SK-N-SH (cell line): ENCODE measurements around the gene UROD. TPM values are rescaled to one million over a fixed set of nuclear protein-coding genes. Genes with fewer than 3 reads are reported as not detected.
"Not testable (repeated sequence)": the region's sequence is repeated elsewhere in the genome, so short reads cannot be mapped to it uniquely, and the experiment has no call there.

Experiments used
- CTCF ChIA-PET: fragments of 300-600, 350-600 bp; formaldehyde crosslinking; extraction: SDS; loops from one replicate; lab custom pipeline; 2021; lab: Yijun Ruan, JAX
- POLR2A ChIA-PET: fragments of 350-600 bp; sonication (Branson Sonifier 250); formaldehyde crosslinking; extraction: SDS; loops from one replicate; lab custom pipeline; 2020; ENCODE audit warnings: antibody characterized with exemption, inconsistent platforms; lab: Yijun Ruan, JAX
- DNase-seq: peaks from one replicate; pipeline ENCODE4 v3.0.0; 2012
- H2AFZ ChIP-seq: fragments of 200-600 bp; sonication (generic); 2 replicates; pipeline ENCODE4 v1.8.1; 2016; ENCODE audit warnings: antibody characterized with exemption, mild to moderate bottlenecking, low read depth
- H3F3A ChIP-seq: fragments of 200-600 bp; sonication (generic); replicated peaks from 2 replicates; pipeline ENCODE3; 2016; ENCODE audit warnings: antibody characterized with exemption, mild to moderate bottlenecking; ENCODE audit not compliant: insufficient read depth
- H3K27ac ChIP-seq, 2 experiments: fragments of 200-500 bp in 1 of 2; fragments of 200-600 bp in 1 of 2; sonication (Bioruptor generic) in 1 of 2; sonication (generic), shearing (Covaris generic) in 1 of 2; 2 replicates each; pipeline versions ENCODE4 v1.5.1 to v1.6.1; 2014 to 2016; ENCODE audit warnings: low read depth in 2 of 2, inconsistent platforms in 1 of 2, low read length in 1 of 2, mild to moderate bottlenecking in 1 of 2, mixed read lengths in 1 of 2
- H3K27me3 ChIP-seq: fragments of 200-600 bp; sonication (generic), shearing (Covaris generic); 2 replicates; pipeline ENCODE4 v1.6.1; 2016; ENCODE audit warnings: mixed run types; ENCODE audit not compliant: insufficient read depth
- H3K36me3 ChIP-seq, 2 experiments: fragments of 200-500 bp in 1 of 2; fragments of 200-600 bp in 1 of 2; sonication (Bioruptor generic) in 1 of 2; sonication (generic) in 1 of 2; replicated peaks in 1 of 2; 2 replicates each; pipeline versions ENCODE3 to v1.5.1; 2014 to 2016; ENCODE audit warnings: low read length in 1 of 2, mild to moderate bottlenecking in 1 of 2; ENCODE audit not compliant: insufficient read depth in 2 of 2, control insufficient read depth in 1 of 2
- H3K4me1 ChIP-seq, 2 experiments: fragments of 200-500 bp in 1 of 2; fragments of 200-600 bp in 1 of 2; sonication (Bioruptor generic) in 1 of 2; sonication (generic), shearing (Covaris generic) in 1 of 2; 2 replicates each; pipeline versions ENCODE4 v1.5.1 to v1.6.1; 2014 to 2016; ENCODE audit warnings: low read depth in 1 of 2, low read length in 1 of 2, mixed run types in 1 of 2; ENCODE audit not compliant: insufficient read depth in 2 of 2, control insufficient read depth in 1 of 2
- H3K4me2 ChIP-seq: fragments of 200-600 bp; sonication (generic), shearing (Covaris generic); 2 replicates; pipeline ENCODE4 v1.6.1; 2017; ENCODE audit warnings: mixed run types
- H3K4me3 ChIP-seq, 2 experiments: fragments of 200-500 bp in 1 of 2; fragments of 200-600 bp in 1 of 2; sonication (Bioruptor generic) in 1 of 2; sonication (generic), shearing (Covaris generic) in 1 of 2; 2 replicates each; pipeline versions ENCODE4 v1.5.1 to v1.8.1; 2014 to 2016; ENCODE audit warnings: low read depth in 2 of 2, inconsistent platforms in 1 of 2, low read length in 1 of 2, mild to moderate bottlenecking in 1 of 2, mixed read lengths in 1 of 2, moderate library complexity in 1 of 2
- H3K79me2 ChIP-seq: fragments of 200-600 bp; sonication (generic); 2 replicates; pipeline ENCODE4 v1.8.1; 2017; ENCODE audit warnings: mild to moderate bottlenecking; ENCODE audit not compliant: insufficient read depth
- H3K9ac ChIP-seq: fragments of 200-600 bp; sonication (generic); 2 replicates; pipeline ENCODE4 v1.6.1; 2017; ENCODE audit warnings: mixed run types
- H3K9me2 ChIP-seq: fragments of 200-600 bp; sonication (generic); 2 replicates; pipeline ENCODE4 v1.6.1; 2017; ENCODE audit warnings: mixed run types
- H3K9me3 ChIP-seq: fragments of 200-600 bp; sonication (generic); 2 replicates; pipeline ENCODE4 v1.6.1; 2017; ENCODE audit warnings: mixed run types, mild to moderate bottlenecking, moderate library complexity
- H4K20me1 ChIP-seq: fragments of 200-600 bp; sonication (generic); 2 replicates; pipeline ENCODE4 v1.6.1; 2017; ENCODE audit warnings: mild to moderate bottlenecking, mixed run types; ENCODE audit not compliant: insufficient read depth
- EZH2phosphoT487 ChIP-seq: fragments of 200-600 bp; sonication (generic); IDR thresholded peaks from 2 replicates; pipeline ENCODE4 v1.6.1; 2017; ENCODE audit warnings: low read depth, mixed run types, mild to moderate bottlenecking, antibody characterized with exemption, moderate library complexity, borderline replicate concordance
- RFX5 ChIP-seq: IDR thresholded peaks from 2 replicates; pipeline ENCODE4 v1.6.1; 2012; ENCODE audit warnings: mild to moderate bottlenecking, improper control_type of control experiment, low read length
- SIN3A ChIP-seq: IDR thresholded peaks from 2 replicates; pipeline ENCODE4 v1.6.1; 2012; ENCODE audit warnings: low read depth, mild to moderate bottlenecking, low read length, moderate library complexity, borderline replicate concordance
- TCF12 ChIP-seq: IDR thresholded peaks from 2 replicates; pipeline ENCODE4 v1.4.0; 2012
- WGBS: methylation state at CpG from one replicate; pipeline ENCODE4 v1.1.6; 2017; ENCODE audit warnings: low lambda C conversion rate; 5-methylcytosine and 5-hydroxymethylcytosine counted together
- polyA plus RNA-seq, 3 experiments: library from polyadenylated mRNA; depleted of rRNA; stranded (reverse); fragments of >200 nt; gene quantifications; 2 replicates each; pipeline ENCODE4 v1.2.3, GENCODE V29; 2012
- TF ChIP-seq, protein P1 (sequence below): IDR thresholded peaks from 2 replicates; pipeline ENCODE4; 2012
- TF ChIP-seq, protein P2 (sequence below): IDR thresholded peaks from 2 replicates; pipeline ENCODE4 v1.4.0; 2012; ENCODE audit warnings: low read depth, borderline replicate concordance
- TF ChIP-seq, protein P3 (sequence below): fragments of 150-350 bp; IDR thresholded peaks from 2 replicates; pipeline ENCODE4 v1.6.1; 2017; ENCODE audit warnings: antibody characterized with exemption, low read length, low read depth, borderline replicate concordance
- TF ChIP-seq, protein P4 (sequence below): IDR thresholded peaks from 2 replicates; pipeline ENCODE4 v1.4.0; 2012; ENCODE audit warnings: low read depth, borderline replicate concordance

The UROD gene
- polyA plus RNA-seq, 1 of the 3 experiments (the other 2 are of a cell fraction), result 230 TPM

DNA sequence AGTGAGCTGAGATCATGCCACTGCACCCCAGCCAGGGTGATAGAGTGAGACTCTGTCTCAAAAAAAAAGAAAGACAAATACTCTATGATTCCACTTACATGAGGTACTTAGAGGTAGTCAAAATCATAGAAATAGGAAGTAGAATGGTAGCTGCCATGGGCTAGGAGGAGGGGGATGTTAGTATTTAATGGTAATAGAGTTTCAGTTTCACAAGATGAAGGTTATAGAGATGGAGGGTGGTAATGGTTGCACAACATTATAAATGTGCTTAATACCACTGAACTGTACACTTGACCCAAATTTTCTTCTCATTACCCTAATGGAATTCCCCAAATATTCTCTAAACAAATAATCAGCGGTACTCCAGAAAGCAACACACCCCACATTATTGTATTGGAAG lies 38.4 kb upstream of the UROD start:
- Histone ChIP-seq H3K9ac (no peak overlapping the region), H3K27ac (no peak overlapping the region)
- POLR2A ChIA-PET, result no interaction called here
- TF ChIP-seq, protein P1, sequence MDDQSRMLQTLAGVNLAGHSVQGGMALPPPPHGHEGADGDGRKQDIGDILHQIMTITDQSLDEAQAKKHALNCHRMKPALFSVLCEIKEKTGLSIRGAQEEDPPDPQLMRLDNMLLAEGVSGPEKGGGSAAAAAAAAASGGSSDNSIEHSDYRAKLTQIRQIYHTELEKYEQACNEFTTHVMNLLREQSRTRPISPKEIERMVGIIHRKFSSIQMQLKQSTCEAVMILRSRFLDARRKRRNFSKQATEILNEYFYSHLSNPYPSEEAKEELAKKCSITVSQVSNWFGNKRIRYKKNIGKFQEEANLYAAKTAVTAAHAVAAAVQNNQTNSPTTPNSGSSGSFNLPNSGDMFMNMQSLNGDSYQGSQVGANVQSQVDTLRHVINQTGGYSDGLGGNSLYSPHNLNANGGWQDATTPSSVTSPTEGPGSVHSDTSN, result no peak
- TF ChIP-seq, protein P2, sequence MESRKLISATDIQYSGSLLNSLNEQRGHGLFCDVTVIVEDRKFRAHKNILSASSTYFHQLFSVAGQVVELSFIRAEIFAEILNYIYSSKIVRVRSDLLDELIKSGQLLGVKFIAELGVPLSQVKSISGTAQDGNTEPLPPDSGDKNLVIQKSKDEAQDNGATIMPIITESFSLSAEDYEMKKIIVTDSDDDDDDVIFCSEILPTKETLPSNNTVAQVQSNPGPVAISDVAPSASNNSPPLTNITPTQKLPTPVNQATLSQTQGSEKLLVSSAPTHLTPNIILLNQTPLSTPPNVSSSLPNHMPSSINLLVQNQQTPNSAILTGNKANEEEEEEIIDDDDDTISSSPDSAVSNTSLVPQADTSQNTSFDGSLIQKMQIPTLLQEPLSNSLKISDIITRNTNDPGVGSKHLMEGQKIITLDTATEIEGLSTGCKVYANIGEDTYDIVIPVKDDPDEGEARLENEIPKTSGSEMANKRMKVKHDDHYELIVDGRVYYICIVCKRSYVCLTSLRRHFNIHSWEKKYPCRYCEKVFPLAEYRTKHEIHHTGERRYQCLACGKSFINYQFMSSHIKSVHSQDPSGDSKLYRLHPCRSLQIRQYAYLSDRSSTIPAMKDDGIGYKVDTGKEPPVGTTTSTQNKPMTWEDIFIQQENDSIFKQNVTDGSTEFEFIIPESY, result no peak
- no peak for TF ChIP-seq TCF12
- TF ChIP-seq RFX5, result no peak
- TF ChIP-seq EZH2phosphoT487, result no peak
- TF ChIP-seq, all 33 proteins: peak for 0
- H3K4me3 ChIP-seq, result no peak overlapping the region
- H2AFZ ChIP-seq, result no peak overlapping the region
- CTCF ChIA-PET, result interaction anchor here (1.0 to 1.1 kb wide), 3 partner anchors 18 to 243 kb away, joined by 3 to 4 read pairs (median 3); partner anchors contain the start of gene RNU5D-1
- peaks cover 11% of the 10 kb centered on the region for H3F3A ChIP-seq
- WGBS, result 95% methylated on average over 1 of the region's 1 CpG
- no peak overlapping the region for H3K4me2 ChIP-seq
- H4K20me1 ChIP-seq, result no peaks in the 10 kb centered on the region
- H3K79me2 ChIP-seq, result no peaks in the 10 kb centered on the region
- no peaks in the 10 kb centered on the region for H3K9me2 ChIP-seq
- peaks cover 0 to 8% of the 10 kb centered on the region in 2 experiments; a peak in 2 of 4 replicates for H3K4me1 ChIP-seq
- no peaks in the 10 kb centered on the region for H3K9me3 ChIP-seq
- H3K27me3 ChIP-seq, result no peaks in the 10 kb centered on the region
- peaks cover 5 to 25% of the 10 kb centered on the region in 2 experiments for H3K36me3 ChIP-seq
- DNase-seq, result no peak

DNA sequence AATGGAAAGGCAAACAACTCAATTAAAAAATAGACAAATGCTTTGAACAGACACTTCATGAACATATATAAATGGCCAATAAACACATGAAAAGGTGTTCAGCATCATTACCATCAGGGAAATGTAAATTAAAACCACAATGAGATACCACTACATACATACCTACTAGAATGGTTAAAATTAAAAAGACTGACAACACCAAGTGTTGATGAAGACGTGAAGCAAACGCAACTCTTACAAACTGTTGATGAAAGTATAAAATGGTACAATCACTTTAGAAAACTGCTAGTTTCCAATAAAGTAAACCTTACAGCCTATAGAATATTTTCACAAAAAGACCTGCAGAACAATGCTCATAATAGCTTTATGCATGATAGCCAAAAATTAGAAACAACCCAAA lies 35.8 kb upstream of the UROD start:
- H3K4me2 ChIP-seq, result no peak overlapping the region
- H3K9me3 ChIP-seq, result no peaks in the 10 kb centered on the region
- H3K4me1 ChIP-seq, result no peaks in the 10 kb centered on the region
- H3K4me3 ChIP-seq, result no peak overlapping the region
- no peaks in the 10 kb centered on the region for H3K79me2 ChIP-seq
- H2AFZ ChIP-seq, result no peak overlapping the region
- H3K27me3 ChIP-seq, result no peaks in the 10 kb centered on the region
- no peaks in the 10 kb centered on the region for H4K20me1 ChIP-seq
- 100% methylated on average over 2 of the region's 2 CpGs for WGBS
- CTCF ChIA-PET, result interaction anchor here (1.4 kb wide), 1 partner anchor 10 kb away, joined by 3 read pairs; the partner anchor contains the start of gene EIF2B3
- no peak for DNase-seq
- POLR2A ChIA-PET, result no interaction called here
- H3K9ac ChIP-seq, result no peak overlapping the region
- no peaks in the 10 kb centered on the region for H3K9me2 ChIP-seq
- TF ChIP-seq SIN3A, result no peak
- TF ChIP-seq, protein P3, sequence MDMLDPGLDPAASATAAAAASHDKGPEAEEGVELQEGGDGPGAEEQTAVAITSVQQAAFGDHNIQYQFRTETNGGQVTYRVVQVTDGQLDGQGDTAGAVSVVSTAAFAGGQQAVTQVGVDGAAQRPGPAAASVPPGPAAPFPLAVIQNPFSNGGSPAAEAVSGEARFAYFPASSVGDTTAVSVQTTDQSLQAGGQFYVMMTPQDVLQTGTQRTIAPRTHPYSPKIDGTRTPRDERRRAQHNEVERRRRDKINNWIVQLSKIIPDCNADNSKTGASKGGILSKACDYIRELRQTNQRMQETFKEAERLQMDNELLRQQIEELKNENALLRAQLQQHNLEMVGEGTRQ, result no peak
- TF ChIP-seq, protein P4, sequence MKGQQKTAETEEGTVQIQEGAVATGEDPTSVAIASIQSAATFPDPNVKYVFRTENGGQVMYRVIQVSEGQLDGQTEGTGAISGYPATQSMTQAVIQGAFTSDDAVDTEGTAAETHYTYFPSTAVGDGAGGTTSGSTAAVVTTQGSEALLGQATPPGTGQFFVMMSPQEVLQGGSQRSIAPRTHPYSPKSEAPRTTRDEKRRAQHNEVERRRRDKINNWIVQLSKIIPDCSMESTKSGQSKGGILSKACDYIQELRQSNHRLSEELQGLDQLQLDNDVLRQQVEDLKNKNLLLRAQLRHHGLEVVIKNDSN, result no peak
- peaks cover 10 to 34% of the 10 kb centered on the region in 2 experiments for H3K36me3 ChIP-seq
- peaks cover 4% of the 10 kb centered on the region for H3F3A ChIP-seq
- no peak overlapping the region for H3K27ac ChIP-seq

DNA sequence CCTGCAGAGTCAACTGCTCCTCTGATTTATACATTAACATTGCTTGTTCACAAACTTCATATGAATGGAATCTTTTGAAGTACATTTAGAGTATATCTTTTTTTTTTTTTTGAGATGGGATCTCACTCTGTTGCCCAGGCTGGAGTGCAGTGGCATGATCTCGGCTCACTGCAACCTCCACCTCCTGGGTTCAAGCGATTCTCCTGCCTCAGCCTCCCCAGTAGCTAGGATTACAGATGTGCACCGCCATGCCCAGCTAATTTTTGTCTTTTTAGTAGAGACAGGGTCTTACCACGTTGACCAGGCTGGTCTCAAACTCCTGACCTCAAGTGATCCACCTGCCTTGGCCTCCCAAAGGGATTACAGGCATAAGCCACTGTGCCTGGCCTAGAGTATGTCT lies 34.7 kb upstream of the UROD start:
- H2AFZ ChIP-seq, H3K4me1 ChIP-seq, H3K9me3 ChIP-seq, H3K4me2 ChIP-seq, H3K9ac ChIP-seq, H3K27ac ChIP-seq, H3F3A ChIP-seq, H3K9me2 ChIP-seq, POLR2A ChIA-PET, H4K20me1 ChIP-seq, DNase-seq, H3K27me3 ChIP-seq, H3K79me2 ChIP-seq, CTCF ChIA-PET, H3K4me3 ChIP-seq: not testable (repeated sequence)
- WGBS, result 96% methylated on average over 4 of the region's 4 CpGs
- H3K36me3 ChIP-seq, result peaks cover 10 to 34% of the 10 kb centered on the region in 2 experiments
